Epithelial cell of proximal tubule (primary cell): ENCODE data around the gene SLAMF7. TPM values are rescaled to one million over a fixed set of nuclear protein-coding genes. Genes with fewer than 3 reads are reported as not detected.
"Not testable (repeated sequence)": the region's sequence is repeated elsewhere in the genome, so short reads cannot be mapped to it uniquely, and the experiment has no call there.

Experiments
- DNase-seq: peaks from one replicate; pipeline ENCODE4 v3.0.0-alpha.2; 2011; ENCODE audit warnings: low read depth
- H3K4me3 ChIP-seq: 2 replicates; pipeline ENCODE4 v1.5.1; 2011; ENCODE audit warnings: low read depth, mild to moderate bottlenecking, low read length
- total RNA-seq: library from RNA; depleted of rRNA; stranded (reverse); fragments of >200 nt; gene quantifications from 2 replicates; pipeline ENCODE4 v1.2.3, GENCODE V29; 2015
- TF ChIP-seq, protein P1 (sequence below): conservative IDR thresholded peaks from 2 replicates; pipeline ENCODE4 v1.5.1; 2012; ENCODE audit warnings: low read depth, mild to moderate bottlenecking, low read length

SLAMF7 gene, protein sequence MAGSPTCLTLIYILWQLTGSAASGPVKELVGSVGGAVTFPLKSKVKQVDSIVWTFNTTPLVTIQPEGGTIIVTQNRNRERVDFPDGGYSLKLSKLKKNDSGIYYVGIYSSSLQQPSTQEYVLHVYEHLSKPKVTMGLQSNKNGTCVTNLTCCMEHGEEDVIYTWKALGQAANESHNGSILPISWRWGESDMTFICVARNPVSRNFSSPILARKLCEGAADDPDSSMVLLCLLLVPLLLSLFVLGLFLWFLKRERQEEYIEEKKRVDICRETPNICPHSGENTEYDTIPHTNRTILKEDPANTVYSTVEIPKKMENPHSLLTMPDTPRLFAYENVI
- total RNA-seq: 0.06 TPM in 1 of 2 replicates, not detected in the other

DNA sequence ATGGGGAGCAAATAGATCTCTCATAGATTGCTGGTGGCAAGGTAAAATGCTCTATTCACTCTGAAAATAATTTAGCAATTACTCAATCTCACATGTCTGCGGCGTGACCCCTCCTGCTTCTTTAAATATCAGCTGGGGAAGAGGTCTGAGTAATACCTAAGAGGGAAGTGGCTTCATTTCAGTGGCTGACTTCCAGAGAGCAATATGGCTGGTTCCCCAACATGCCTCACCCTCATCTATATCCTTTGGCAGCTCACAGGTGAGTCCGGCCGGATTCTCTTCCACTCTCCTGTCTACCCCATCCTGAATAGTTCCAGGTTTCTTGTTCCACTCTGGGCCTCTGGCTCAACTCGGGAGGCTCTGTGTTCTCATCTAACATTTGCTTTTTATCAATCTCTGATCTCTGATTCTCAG, at the start of gene SLAMF7:
TSS of gene SLAMF7 (plus strand) at position 150 of the 414 bp plus-strand sequence. CDS start at position 205, 55 bp downstream.
- TF ChIP-seq, protein P1, sequence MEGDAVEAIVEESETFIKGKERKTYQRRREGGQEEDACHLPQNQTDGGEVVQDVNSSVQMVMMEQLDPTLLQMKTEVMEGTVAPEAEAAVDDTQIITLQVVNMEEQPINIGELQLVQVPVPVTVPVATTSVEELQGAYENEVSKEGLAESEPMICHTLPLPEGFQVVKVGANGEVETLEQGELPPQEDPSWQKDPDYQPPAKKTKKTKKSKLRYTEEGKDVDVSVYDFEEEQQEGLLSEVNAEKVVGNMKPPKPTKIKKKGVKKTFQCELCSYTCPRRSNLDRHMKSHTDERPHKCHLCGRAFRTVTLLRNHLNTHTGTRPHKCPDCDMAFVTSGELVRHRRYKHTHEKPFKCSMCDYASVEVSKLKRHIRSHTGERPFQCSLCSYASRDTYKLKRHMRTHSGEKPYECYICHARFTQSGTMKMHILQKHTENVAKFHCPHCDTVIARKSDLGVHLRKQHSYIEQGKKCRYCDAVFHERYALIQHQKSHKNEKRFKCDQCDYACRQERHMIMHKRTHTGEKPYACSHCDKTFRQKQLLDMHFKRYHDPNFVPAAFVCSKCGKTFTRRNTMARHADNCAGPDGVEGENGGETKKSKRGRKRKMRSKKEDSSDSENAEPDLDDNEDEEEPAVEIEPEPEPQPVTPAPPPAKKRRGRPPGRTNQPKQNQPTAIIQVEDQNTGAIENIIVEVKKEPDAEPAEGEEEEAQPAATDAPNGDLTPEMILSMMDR: no peak
- H3K4me3 ChIP-seq: no peak within 1 kb of the TSS
- no peak for DNase-seq

DNA sequence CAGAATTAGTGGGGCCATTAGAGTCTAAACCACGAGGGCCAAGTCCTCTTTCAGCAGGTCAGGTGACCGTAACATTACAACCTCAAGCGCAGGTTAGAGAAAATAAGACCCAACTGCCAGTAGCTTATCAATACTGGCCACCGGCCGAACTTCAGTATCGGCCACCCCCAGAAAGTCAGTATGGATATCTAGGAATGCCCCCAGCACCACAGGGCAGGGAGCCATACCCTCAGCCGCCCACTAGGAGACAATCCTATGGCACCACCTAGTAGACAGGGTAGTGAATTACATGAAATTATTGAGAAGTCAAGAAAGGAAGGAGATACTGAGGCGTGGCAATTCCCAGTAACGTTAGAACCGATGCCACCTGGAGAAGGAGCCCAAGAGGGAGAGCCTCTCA, 46.7 kb upstream of the SLAMF7 start:
- TF ChIP-seq, protein P1: peak; percentile 6
- DNase-seq, H3K4me3 ChIP-seq: not testable (repeated sequence)

DNA sequence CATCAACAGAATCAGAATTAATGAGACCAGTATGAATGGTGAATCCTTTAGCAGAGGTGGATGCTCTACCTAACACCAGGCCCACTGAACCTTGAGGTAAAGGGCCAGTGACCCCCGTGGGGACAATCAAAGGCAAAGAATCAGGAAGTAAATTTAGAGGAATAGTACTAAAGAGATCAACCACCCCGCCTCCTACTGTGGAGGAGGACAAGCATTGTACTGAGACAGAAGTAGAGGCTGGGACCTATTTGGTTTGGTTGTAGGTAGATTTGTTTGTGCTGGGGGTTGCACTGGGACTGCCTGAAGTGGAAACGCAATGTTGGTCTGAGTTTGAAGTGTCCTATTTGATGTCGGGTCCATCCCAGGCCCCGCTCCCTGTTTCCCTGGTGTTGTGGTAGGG, 36.9 kb upstream of the SLAMF7 start:
- TF ChIP-seq, protein P1: no peak
- DNase-seq: no peak
- no peak overlapping the region for H3K4me3 ChIP-seq

DNA sequence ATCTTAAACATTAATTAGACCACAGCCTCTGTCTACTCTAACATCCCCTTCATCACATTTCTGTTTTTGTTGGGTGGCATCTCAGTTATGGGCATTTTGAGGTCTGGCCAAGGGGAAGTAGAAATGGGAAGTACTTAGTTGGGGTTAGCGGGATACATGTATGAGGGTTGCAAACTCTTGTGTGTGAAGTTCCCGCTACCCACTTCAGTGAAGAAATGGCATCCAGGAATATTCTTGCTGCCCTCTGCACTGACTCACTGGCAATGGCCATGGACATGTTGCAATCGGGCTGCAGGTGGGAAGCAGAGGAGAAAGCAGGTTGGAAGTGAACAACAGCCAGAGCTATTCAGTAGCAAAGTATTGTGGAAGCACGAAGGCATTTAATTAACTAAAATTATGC, 34.8 kb upstream of the SLAMF7 start:
- TF ChIP-seq, protein P1: no peak
- DNase-seq: no peak

DNA sequence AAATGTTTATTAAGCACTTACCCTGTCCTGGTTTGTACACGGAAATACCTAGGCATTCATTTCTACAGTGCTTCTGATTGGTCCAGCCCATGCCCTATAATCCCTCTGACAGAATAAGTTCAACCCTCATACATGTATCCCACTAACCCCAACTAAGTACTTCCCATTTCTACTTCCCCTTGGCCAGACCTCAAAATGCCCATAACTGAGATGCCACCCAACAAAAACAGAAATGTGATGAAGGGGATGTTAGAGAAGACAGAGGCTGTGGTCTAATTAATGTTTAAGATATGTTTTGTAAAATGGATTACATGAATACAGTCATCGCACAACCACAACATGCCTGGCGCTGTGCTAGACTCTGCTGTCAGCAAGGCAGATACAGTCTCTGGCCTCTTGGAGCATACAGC, 33.8 kb upstream of the SLAMF7 start:
- DNase-seq: not testable (repeated sequence)

More for the DNA sequence above, 34.8 kb upstream of the SLAMF7 start:
- H3K4me3 ChIP-seq: no peak overlapping the region

DNA sequence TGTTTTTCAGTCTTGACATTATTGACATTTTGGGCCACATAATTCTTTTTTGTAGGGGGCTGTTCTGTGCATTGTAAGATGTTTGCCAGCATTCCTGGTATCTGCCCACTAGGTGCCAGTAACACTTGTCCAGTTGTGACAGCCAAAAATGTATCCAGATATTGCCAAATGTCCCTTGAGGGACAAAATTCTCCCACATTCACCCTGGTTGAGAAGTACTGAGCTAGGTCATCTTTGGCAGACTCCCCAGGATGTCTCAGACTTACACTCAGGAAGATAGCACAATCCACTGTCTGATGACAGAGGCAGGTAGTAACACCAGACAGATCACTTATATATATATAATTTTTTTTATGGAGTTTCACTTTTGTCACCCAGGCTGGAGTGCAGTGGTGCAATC, 33.3 kb upstream of the SLAMF7 start:
- H3K4me3 ChIP-seq: no peak overlapping the region
- TF ChIP-seq, protein P1: peak; percentile 7
- no peak for DNase-seq

More for the DNA sequence above, 33.8 kb upstream of the SLAMF7 start:
- H3K4me3 ChIP-seq: not testable (repeated sequence)

DNA sequence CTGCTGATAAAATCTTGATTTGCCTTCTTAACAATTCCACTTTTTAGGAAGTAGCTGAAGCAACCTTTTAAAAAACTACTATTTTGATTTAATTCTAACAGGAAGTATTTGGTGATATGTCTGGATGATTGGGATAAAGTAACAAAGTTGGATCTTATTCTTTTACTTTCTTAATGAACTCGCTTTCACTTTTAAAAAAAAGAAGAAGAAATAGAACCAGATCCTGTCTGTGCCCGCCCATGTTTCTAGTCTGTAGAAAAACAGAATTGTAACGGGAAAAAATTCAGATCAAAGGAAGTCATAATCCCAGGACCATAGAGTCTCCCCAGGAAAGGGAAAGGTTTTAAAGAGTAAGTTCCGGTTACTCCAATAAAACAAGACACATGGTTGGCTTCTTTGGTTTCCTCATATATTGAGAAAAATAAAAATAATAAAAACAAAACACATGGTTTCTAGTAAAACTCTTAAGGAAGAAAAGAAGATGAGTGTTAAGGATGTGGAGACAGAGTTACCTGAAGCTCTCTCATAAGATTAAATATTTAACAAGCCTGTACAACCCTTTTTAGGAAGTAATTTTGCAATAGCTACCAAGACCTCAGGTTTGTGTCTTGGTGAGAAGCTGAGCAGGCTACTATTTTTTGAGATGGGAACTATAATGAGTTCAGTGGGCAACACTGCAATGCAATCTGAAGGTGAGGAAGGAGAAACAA, 32.4 kb upstream of the SLAMF7 start:
- DNase-seq: no peak
- TF ChIP-seq, protein P1: no peak
- no peak overlapping the region for H3K4me3 ChIP-seq
